ACHN (cell line): ENCODE measurements around the gene SPTB.

Source experiments
- DNase-seq: peaks from one replicate; pipeline ENCODE4 v3.0.0-alpha.2; 2015
- in situ Hi-C: cut with HindIII; loops from 2 replicates; pipeline ENCODE4 v1.10.0; 2017; ENCODE audit warnings: low sequenced_read_pairs, low pct_ligation_motif_present, low pct_unique_long_range_greater_than_20kb

SPTB gene

DNA sequence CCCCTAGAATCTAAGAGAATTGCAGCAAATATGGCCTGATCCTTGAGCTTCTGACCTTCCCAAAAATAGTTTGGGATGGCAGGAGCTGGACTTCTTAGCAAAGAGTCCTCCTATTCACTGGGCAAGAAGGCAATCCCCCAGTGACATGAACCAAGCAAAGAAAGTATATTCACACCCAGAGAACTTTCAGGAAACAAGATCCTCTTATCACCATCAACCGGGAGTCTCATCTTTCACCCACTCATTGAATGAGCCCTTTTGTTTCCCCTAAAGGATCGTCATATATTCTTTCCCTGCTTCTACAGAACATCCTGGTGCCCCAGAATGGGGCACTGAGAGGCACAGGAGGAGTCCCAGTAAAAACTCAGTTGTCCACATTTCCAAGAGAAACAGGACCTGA is 19.7 kb downstream of the SPTB start:
- in situ Hi-C loops, result no loop called here
- no peak for DNase-seq

DNA sequence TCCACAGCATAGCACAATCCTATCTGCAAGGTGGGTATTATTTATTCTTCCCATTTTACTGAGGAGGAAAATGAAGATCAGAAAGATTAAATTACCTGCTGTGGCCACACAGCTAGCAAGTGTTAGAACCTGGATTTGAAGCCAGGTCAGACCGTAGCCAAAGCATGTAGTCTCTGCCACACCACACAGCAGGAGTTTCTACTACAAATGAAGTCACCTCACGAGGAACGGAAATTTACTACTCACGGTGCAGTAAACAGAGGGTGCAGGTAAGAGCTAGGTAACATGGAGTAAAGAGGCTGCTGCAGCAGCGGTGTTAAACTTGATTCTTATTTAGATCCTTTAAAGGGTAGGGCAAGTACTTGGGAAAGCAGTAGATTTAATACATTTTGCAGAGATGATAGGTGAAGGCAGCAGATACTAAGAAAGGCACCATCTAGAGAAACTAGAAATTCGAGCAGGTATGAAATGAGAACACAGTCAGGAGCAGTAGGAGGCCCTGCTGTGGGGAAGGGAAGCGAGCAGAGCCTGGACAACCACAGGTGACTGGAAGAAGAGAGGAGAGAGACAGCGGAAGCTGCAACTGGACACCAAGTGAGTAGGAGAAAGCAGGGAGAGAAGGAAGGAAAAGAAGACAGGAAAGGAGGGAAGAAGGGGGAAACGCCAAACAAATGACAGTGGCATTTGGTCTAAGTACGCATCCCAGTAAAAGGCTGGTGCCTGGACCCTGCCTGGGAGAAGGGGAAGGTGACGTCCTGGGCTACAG is 21.5 kb downstream of the SPTB start:
- in situ Hi-C loops, result no loop called here
- no peak for DNase-seq

GRCh38 chr14:64856529-64857445 is 22.9 kb downstream of the SPTB start:
- in situ Hi-C loops, result no loop called here
- DNase-seq, result no peak

- DNase-seq, result no peak
- in situ Hi-C loops, result no loop called here
Measured at GRCh38 chr14:64855721-64856528, 23.8 kb downstream of the SPTB start.

- DNase-seq, result no peak
- in situ Hi-C loops, result no loop called here
Measured at GRCh38 chr14:64850369-64851137, 29.2 kb downstream of the SPTB start.

GRCh38 chr14:64849940-64850339 is 29.8 kb downstream of the SPTB start:
- DNase-seq, result no peak
- in situ Hi-C loops, result no loop called here

- DNase-seq, result no peak
- in situ Hi-C loops, result no loop called here
Measured at GRCh38 chr14:64848239-64848638, 31.5 kb downstream of the SPTB start.

DNA sequence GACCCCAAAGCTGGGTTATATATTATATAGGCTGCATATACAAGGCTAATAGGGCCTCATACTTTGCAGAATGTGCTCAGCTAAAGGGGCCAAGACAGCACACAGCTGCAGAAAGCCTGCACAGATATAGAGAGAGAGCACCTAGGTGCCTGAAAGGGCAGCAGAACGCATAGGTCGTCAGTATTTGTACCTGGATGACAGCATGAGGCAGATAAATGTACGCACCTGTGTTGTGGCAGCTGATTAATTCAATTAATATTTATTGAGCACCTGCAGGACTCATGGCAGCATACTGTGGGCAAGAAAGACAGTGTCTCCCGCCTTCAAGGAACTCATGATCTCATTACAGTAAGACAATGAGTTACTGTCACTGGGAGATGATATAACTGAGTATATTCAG is 33.4 kb downstream of the SPTB start:
- in situ Hi-C loops, result no loop called here
- no peak for DNase-seq

DNA sequence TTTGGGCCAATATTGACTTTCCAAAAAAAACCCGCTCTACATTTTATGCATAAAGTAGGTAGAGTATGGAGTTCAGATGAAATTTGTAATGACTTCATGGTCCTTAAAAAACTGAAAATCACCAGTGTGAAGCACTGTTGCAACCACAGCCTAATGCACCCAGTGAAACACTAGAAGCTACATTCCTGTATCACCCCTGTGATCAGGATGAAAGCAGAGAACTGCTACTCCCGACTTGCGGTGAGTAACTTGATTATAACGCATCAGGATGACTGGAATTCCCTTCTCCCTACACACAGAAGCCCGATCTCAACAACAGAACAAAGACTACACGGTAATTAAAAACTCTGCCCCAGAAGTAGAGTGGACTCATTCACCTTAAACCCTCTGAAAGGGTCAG is 33.8 kb downstream of the SPTB start:
- no peak for DNase-seq
- in situ Hi-C loops, result no loop called here

DNA sequence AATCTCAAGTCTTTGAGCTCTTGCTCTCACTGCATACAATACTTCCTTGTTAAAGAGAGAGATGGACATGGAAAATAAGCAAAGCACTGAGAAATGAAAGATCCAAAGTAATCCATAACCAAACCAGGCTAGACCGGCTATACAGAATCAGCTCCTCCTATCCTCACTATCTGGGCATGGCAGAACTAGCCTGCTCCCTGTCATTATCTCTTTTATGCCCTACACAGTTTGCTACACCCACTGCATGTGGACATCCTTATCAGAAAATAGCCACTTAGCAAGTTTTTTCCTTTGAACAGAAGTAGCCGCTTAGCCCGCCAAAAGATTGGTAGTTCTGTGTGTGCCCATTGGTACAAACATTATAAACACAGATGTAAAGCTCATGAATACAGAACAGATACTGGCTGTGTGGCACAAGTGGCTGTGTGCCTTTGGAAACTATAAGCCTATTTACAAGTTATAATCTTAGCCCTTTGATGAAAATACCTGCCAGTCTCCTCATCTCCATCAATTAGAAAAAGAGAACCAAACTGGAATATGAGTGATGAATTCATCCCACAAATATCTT is 34.7 kb downstream of the SPTB start:
- no peak for DNase-seq
- in situ Hi-C loops, result no loop called here

- no peak for DNase-seq
- in situ Hi-C loops, result no loop called here
Measured at GRCh38 chr14:64844272-64844671, 35.4 kb downstream of the SPTB start.

- in situ Hi-C loops, result no loop called here
- DNase-seq, result no peak
Measured at GRCh38 chr14:64843548-64843947, 36.2 kb downstream of the SPTB start.

- in situ Hi-C loops, result no loop called here
- DNase-seq, result no peak
Measured at GRCh38 chr14:64841772-64842750, 37.6 kb downstream of the SPTB start.

GRCh38 chr14:64841121-64841651 is 38.5 kb downstream of the SPTB start:
- in situ Hi-C loops, result no loop called here

DNA sequence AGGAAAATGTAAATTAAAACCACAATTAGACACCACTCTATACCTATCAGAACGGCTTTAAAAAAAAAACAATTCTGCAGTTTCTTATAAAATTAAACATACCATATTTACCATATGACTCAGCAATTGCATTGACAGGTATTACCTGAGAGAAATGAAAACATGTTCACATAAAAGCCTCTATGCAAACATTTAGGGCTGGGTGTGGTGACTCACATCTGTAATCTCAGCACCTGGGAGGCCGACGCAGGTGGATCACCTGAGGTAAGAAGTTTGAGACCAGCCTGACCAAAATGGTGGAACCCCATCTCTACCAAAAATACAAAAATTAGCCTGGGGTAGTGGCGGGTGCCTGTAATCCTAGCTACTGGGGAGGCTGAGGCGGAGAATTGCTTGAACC is 41.1 kb downstream of the SPTB start:
- in situ Hi-C loops, result no loop called here
- no peak for DNase-seq

More at GRCh38 chr14:64841121-64841651, 38.5 kb downstream of the SPTB start:
- peak; percentile 61 for DNase-seq

- in situ Hi-C loops, result no loop called here
Measured at GRCh38 chr14:64835431-64835830, 44.3 kb downstream of the SPTB start.

GRCh38 chr14:64834965-64835364 is 44.7 kb downstream of the SPTB start:
- DNase-seq, result no peak
- in situ Hi-C loops, result no loop called here

More at GRCh38 chr14:64835431-64835830, 44.3 kb downstream of the SPTB start:
- no peak for DNase-seq
